ENCODE results near the gene EFNA2.

- TF ChIP-seq POLR2A (IDR thresholded peaks at IDR 0.05) (no peak), CTCF (IDR thresholded peaks at IDR 0.05) (no peak)
These were observed 1.8 kb upstream of the EFNA2 start for GRCh38 chr19:1283917-1284292.

Measured in esophagus squamous epithelium (tissue), 4 donors.